ENCODE measurements around the gene PSMB4.
"Not testable (repeated sequence)": the region's sequence is repeated elsewhere in the genome, so short reads cannot be mapped to it uniquely, and the experiment has no call there.

PSMB4 gene

GRCh38 chr1:151428068-151428467 is 28.7 kb downstream of the PSMB4 start:
- Histone ChIP-seq H3K27me3 (ENCODE audit: low read depth, low read length) (no peaks in the 10 kb centered on the region), H3K4me3 (ENCODE audit: low read length) (no peak overlapping the region), H2AFZ (ENCODE audit: low read depth, low read length) (no peak overlapping the region), H3K9ac (ENCODE audit: low read length) (no peak overlapping the region), H3K27ac (ENCODE audit: low read length) (no peak overlapping the region), H4K20me1 (ENCODE audit: insufficient read depth, low read length) (peaks cover 13% of the 10 kb centered on the region; the same call in 1 of the 2 replicates), H3K36me3 (replicated peaks; ENCODE audit: low read depth, low read length) (peaks cover 64% of the 10 kb centered on the region), H3K79me2 (ENCODE audit: low read length) (peaks cover 23% of the 10 kb centered on the region), H3K4me2 (ENCODE audit: low read length) (no peak overlapping the region), H3K4me1 (ENCODE audit: low read length) (no peaks in the 10 kb centered on the region), H3K9me3 (ENCODE audit: insufficient read depth, low read length) (no peaks in the 10 kb centered on the region)
- TF ChIP-seq EZH2phosphoT487 (IDR thresholded peaks at IDR 0.05; ENCODE audit: low read depth) = no peak
- no peak for TF ChIP-seq CTCF (IDR thresholded peaks at IDR 0.05; ENCODE audit: low read depth, low read length)

- peaks cover 68% of the 10 kb centered on the region for H3K79me2 ChIP-seq (ENCODE audit: low read length)
These were observed 34.5 kb downstream of the PSMB4 start for GRCh38 chr1:151433827-151434226.

GRCh38 chr1:151435174-151435573 is 35.8 kb downstream of the PSMB4 start:
- no peak overlapping the region for H3K4me2 ChIP-seq (ENCODE audit: low read length)
- peaks cover 7% of the 10 kb centered on the region for H3K4me1 ChIP-seq (ENCODE audit: low read length)
- peaks cover 79% of the 10 kb centered on the region for H3K79me2 ChIP-seq (ENCODE audit: low read length)
- H3K4me3 ChIP-seq (ENCODE audit: low read length) = no peak overlapping the region
- H3K9ac ChIP-seq (ENCODE audit: low read length) = no peak overlapping the region
- no peak overlapping the region for H2AFZ ChIP-seq (ENCODE audit: low read depth, low read length)
- H3K9me3 ChIP-seq (ENCODE audit: insufficient read depth, low read length) = no peaks in the 10 kb centered on the region
- H3K27me3 ChIP-seq (ENCODE audit: low read depth, low read length) = no peaks in the 10 kb centered on the region
- H3K36me3 ChIP-seq (replicated peaks; ENCODE audit: low read depth, low read length) = peaks cover 19% of the 10 kb centered on the region
- TF ChIP-seq CTCF (IDR thresholded peaks at IDR 0.05; ENCODE audit: low read depth, low read length) = no peak
- no peak for TF ChIP-seq EZH2phosphoT487 (IDR thresholded peaks at IDR 0.05; ENCODE audit: low read depth)
- peaks cover 60% of the 10 kb centered on the region for H4K20me1 ChIP-seq (ENCODE audit: insufficient read depth, low read length)
- H3K27ac ChIP-seq (ENCODE audit: low read length) = no peak overlapping the region

More at GRCh38 chr1:151433827-151434226, 34.5 kb downstream of the PSMB4 start:
- H3K9me3 ChIP-seq (ENCODE audit: insufficient read depth, low read length); H3K4me1 ChIP-seq (ENCODE audit: low read length); H3K27ac ChIP-seq (ENCODE audit: low read length); H2AFZ ChIP-seq (ENCODE audit: low read depth, low read length); H3K4me3 ChIP-seq (ENCODE audit: low read length); H3K9ac ChIP-seq (ENCODE audit: low read length); H3K27me3 ChIP-seq (ENCODE audit: low read depth, low read length); H3K4me2 ChIP-seq (ENCODE audit: low read length): not testable (repeated sequence)
- Histone ChIP-seq H4K20me1 (ENCODE audit: insufficient read depth, low read length) (peaks cover 51% of the 10 kb centered on the region; the same call in 1 of the 2 replicates), H3K36me3 (replicated peaks; ENCODE audit: low read depth, low read length) (peaks cover 25% of the 10 kb centered on the region)

DNA sequence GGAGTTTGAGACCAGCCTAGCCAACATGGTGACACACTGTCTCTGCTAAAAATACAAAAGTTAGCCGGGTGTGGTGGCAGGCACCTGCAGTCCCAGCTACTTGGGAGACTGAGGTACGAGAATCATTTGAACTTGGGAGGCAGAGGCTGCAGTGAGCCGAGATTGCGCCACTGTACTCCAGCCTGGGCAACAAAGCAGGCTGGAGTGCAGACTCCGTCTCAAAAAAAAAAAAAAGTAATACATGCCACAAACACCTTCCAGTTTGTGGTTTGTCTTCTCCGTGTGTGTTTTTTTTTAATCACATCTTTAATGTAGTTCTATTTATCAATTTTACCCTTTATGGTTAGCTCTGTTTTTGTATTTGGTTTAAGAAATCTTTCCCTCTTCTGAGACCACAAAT is 37.6 kb downstream of the PSMB4 start:
- TF ChIP-seq EZH2phosphoT487 (IDR thresholded peaks at IDR 0.05; ENCODE audit: low read depth) = no peak
- H3K4me1 ChIP-seq (ENCODE audit: low read length) = peaks cover 7% of the 10 kb centered on the region
- H3K27ac ChIP-seq (ENCODE audit: low read length) = no peak overlapping the region
- peaks cover 82% of the 10 kb centered on the region for H3K79me2 ChIP-seq (ENCODE audit: low read length)
- peaks cover 72% of the 10 kb centered on the region for H4K20me1 ChIP-seq (ENCODE audit: insufficient read depth, low read length)
- no peak overlapping the region for H3K4me3 ChIP-seq (ENCODE audit: low read length)
- H3K4me2 ChIP-seq (ENCODE audit: low read length) = no peak overlapping the region
- H2AFZ ChIP-seq (ENCODE audit: low read depth, low read length) = no peak overlapping the region
- no peaks in the 10 kb centered on the region for H3K9me3 ChIP-seq (ENCODE audit: insufficient read depth, low read length)
- H3K27me3 ChIP-seq (ENCODE audit: low read depth, low read length) = no peaks in the 10 kb centered on the region
- peaks cover 31% of the 10 kb centered on the region for H3K36me3 ChIP-seq (replicated peaks; ENCODE audit: low read depth, low read length)
- H3K9ac ChIP-seq (ENCODE audit: low read length) = no peak overlapping the region

DNA sequence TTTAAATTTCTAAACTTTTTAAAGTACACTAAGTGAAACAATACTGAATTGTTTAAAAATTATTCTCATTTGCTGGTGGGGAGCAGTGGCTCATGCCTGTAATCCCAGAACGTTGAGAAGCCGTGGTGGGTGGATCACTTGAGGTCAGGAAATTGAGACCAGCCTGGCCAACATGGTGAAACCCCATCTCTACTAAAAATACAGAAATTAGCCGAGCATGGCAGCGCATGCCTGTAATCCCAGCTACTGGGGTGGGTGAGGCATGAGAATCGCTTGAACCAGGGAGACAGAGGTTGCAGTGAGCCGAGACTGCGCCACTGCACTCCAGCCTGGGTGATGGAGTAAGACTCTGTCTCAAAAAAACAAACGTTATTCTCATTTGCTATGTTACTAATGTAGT is 38.0 kb downstream of the PSMB4 start:
- peaks cover 82% of the 10 kb centered on the region for H3K79me2 ChIP-seq (ENCODE audit: low read length)
- H3K4me2 ChIP-seq (ENCODE audit: low read length); H3K9me3 ChIP-seq (ENCODE audit: insufficient read depth, low read length); H3K27me3 ChIP-seq (ENCODE audit: low read depth, low read length); H3K9ac ChIP-seq (ENCODE audit: low read length); H3K4me3 ChIP-seq (ENCODE audit: low read length); H3K27ac ChIP-seq (ENCODE audit: low read length); H3K4me1 ChIP-seq (ENCODE audit: low read length); H2AFZ ChIP-seq (ENCODE audit: low read depth, low read length): not testable (repeated sequence)
- H4K20me1 ChIP-seq (ENCODE audit: insufficient read depth, low read length) = peaks cover 72% of the 10 kb centered on the region
- peaks cover 33% of the 10 kb centered on the region for H3K36me3 ChIP-seq (replicated peaks; ENCODE audit: low read depth, low read length)

Measured in OCI-LY3 (cell line).